ENCODE measurements around the gene FNBP1. TPM values are rescaled to one million over a fixed set of nuclear protein-coding genes. Genes with fewer than 3 reads are reported as not detected.

Gene FNBP1
- total RNA-seq, 2 experiments from 2014 or later = 126 to 128 TPM

GRCh38 chr9:129881547-129882324, 161.3 kb downstream of the FNBP1 start:
- no peak overlapping the region for H3K4me3 Mint-ChIP-seq
- peaks cover 5% of the 10 kb centered on the region for H3K36me3 Mint-ChIP-seq (ENCODE audit: low read depth)
- DNase-seq = no peak
- H3K27me3 Mint-ChIP-seq (ENCODE audit: low read depth) = no peaks in the 10 kb centered on the region
- CTCF ChIA-PET = no interaction called here
- no peaks in the 10 kb centered on the region for H3K9me3 Mint-ChIP-seq
- intact Hi-C loops (cut with micrococcal nuclease) = loop anchor here (10.0 kb wide), 1 partner anchor 463 kb away; no protein-coding TSS in a partner anchor
- peaks cover 15% of the 10 kb centered on the region for H3K4me1 Mint-ChIP-seq (ENCODE audit: low read depth)
- H3K27ac Mint-ChIP-seq = peak overlapping the region; percentile 18

DNA sequence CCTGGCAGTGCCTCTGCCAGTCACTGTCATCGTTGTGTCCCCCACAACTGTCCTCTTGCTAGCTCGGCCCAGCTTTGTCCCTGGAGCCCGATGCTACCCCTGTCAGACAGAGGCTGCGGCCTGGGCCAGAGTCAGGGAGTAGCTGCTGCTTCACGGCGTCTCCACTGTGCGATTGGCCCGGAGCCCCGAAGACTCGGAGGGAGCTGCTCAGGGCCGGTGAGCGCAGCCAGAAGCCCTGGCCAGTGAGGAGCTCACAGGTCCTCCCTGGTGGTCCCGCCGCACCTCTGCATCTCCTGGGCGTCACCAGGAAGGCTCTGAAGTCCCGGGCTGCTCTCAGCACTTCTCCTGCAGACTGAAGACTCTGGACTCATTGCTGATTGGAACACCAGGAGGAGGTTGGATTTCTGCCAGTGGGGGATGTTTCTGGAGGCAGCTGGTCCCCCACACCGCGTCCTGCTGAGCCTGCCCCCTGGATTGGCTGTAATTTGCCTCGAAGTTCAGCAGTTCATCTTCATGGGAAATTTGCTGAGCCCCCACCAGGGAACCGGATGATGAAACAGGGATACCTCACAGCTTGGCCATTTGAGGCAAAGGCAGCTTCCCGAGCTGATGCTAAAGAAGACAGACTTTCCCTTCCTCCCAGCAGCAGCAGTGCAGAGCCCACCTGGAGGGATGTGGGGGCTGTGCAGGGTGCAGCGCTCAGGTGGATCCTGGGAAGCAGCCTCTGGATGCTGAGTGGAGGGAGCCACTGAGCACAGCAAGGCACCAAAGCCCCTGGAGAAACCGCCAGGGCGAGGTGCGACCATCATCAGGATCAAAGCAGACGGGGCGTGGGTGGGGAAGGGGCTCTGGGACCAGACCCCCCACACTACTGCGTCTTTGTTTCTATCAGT, 162.1 kb downstream of the FNBP1 start:
- intact Hi-C loops (cut with micrococcal nuclease) = loop anchor here (10.0 kb wide), 1 partner anchor 464 kb away; no protein-coding TSS in a partner anchor
- Mint-ChIP-seq H3K4me3 (no peak overlapping the region), H3K27ac (no peak overlapping the region), H3K4me1 (ENCODE audit: low read depth) (peaks cover 10% of the 10 kb centered on the region), H3K9me3 (no peaks in the 10 kb centered on the region), H3K36me3 (ENCODE audit: low read depth) (peaks cover 5% of the 10 kb centered on the region), H3K27me3 (ENCODE audit: low read depth) (no peaks in the 10 kb centered on the region)
- CTCF ChIA-PET = no interaction called here
- DNase-seq = no peak

- no peaks in the 10 kb centered on the region for H3K9me3 Mint-ChIP-seq
- H3K4me3 Mint-ChIP-seq = no peak overlapping the region
- peaks cover 10% of the 10 kb centered on the region for H3K4me1 Mint-ChIP-seq (ENCODE audit: low read depth)
- H3K36me3 Mint-ChIP-seq (ENCODE audit: low read depth) = peaks cover 5% of the 10 kb centered on the region
- intact Hi-C loops (cut with micrococcal nuclease) = loop anchor here (10.0 kb wide), 1 partner anchor 465 kb away; no protein-coding TSS in a partner anchor
- CTCF ChIA-PET = no interaction called here
- peak overlapping the region; percentile 36 for H3K27ac Mint-ChIP-seq
- H3K27me3 Mint-ChIP-seq (ENCODE audit: low read depth) = no peaks in the 10 kb centered on the region
- DNase-seq = no peak
These were observed 162.9 kb downstream of the FNBP1 start for GRCh38 chr9:129879991-129880653.

DNA sequence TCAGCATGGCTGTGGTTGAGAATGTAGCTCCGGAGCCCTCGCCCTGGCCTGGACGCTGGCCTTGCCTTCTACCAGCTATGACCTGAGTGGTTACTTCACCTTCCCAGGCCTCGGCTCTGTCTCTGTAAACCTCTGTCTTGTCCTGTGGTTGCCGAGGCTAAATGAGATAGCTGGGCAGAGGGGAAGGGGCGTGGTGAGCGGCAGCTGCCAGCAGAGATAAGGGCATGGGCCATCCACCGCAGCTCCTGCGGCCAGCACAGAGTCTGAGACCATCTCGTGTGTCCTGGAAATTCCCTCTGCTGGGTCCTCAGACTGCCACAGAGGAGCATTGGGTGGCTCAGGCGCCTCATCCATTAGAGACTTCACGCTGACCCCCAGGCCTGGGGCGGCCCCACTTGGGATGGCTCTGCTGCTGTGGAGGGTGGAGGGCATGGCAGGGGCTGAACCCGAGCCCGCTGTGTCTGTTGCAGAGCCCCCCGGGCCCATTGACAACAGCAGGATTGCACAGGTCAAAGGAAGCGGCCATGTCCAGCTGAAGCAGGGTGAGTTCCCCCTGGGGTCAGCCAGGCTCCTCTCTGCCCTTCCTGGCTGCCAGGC, 163.8 kb downstream of the FNBP1 start:
- no peak overlapping the region for H3K4me3 Mint-ChIP-seq
- peaks cover 8% of the 10 kb centered on the region for H3K36me3 Mint-ChIP-seq (ENCODE audit: low read depth)
- CTCF ChIA-PET = interaction anchor here (1.5 kb wide), 1 partner anchor 228 kb away, joined by 3 read pairs; no protein-coding TSS in a partner anchor
- no peaks in the 10 kb centered on the region for H3K9me3 Mint-ChIP-seq
- no peak overlapping the region for H3K27ac Mint-ChIP-seq
- no peaks in the 10 kb centered on the region for H3K27me3 Mint-ChIP-seq (ENCODE audit: low read depth)
- peaks cover 9% of the 10 kb centered on the region for H3K4me1 Mint-ChIP-seq (ENCODE audit: low read depth)
- intact Hi-C loops (cut with micrococcal nuclease) = no loop called here
- no peak for DNase-seq

DNA sequence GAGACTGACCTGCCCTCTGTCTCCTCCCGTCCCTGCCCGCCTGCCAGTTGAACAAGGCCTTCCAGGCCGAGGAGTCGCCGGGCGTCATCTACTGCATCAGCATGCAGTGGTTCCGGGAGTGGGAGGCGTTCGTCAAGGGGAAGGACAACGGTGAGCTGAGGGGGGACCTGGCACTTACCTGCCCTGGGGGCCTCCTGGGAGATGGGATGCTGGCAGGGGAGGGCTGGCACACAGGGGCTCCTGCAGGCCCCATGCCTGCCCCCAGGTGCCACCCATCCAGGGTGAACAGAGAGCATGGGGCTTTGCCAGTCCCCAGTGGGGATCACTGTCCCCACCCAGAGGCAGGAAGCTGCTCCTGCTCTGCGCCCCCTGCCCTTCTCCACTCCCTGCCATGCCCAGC, 164.7 kb downstream of the FNBP1 start:
- H3K4me1 Mint-ChIP-seq (ENCODE audit: low read depth) = peaks cover 3% of the 10 kb centered on the region
- CTCF ChIA-PET = interaction anchor here (1.5 kb wide), 1 partner anchor 229 kb away, joined by 3 read pairs; no protein-coding TSS in a partner anchor
- peaks cover 15% of the 10 kb centered on the region for H3K36me3 Mint-ChIP-seq (ENCODE audit: low read depth)
- H3K9me3 Mint-ChIP-seq = no peaks in the 10 kb centered on the region
- no peaks in the 10 kb centered on the region for H3K27me3 Mint-ChIP-seq (ENCODE audit: low read depth)
- intact Hi-C loops (cut with micrococcal nuclease) = no loop called here
- H3K4me3 Mint-ChIP-seq = no peak overlapping the region
- DNase-seq = no peak
- H3K27ac Mint-ChIP-seq = peak overlapping the region; percentile 50

DNA sequence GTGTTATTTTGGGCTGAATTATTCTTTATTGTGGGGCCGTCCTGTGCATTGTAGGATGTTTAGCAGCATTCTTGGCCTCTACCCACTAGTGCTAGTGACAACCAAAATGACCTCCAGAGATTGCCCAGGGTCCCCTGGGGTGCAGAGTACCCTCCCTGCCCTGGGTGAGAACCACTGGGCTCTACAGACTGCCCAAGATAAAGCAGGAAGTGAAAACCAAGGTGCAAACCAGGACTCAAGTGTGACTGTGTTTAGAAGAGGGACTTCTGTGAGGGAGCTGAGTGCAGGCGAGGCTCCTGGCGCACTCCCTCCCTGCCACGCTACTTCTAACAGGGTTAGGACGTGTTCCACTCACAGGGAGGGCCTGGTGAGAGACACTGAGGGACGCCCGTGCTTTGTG, 166.2 kb downstream of the FNBP1 start:
- Mint-ChIP-seq H3K4me1 (ENCODE audit: low read depth) (peaks cover 8% of the 10 kb centered on the region), H3K4me3 (no peak overlapping the region), H3K36me3 (ENCODE audit: low read depth) (peaks cover 20% of the 10 kb centered on the region), H3K27me3 (ENCODE audit: low read depth) (no peaks in the 10 kb centered on the region), H3K27ac (no peak overlapping the region), H3K9me3 (no peaks in the 10 kb centered on the region)
- intact Hi-C loops (cut with micrococcal nuclease) = no loop called here
- CTCF ChIA-PET = no interaction called here
- DNase-seq = no peak

GRCh38 chr9:129875687-129876395, 167.1 kb downstream of the FNBP1 start:
- peaks cover 13% of the 10 kb centered on the region for H3K4me1 Mint-ChIP-seq (ENCODE audit: low read depth)
- H3K4me3 Mint-ChIP-seq = no peak overlapping the region
- H3K9me3 Mint-ChIP-seq = no peaks in the 10 kb centered on the region
- CTCF ChIA-PET = no interaction called here
- H3K36me3 Mint-ChIP-seq (ENCODE audit: low read depth) = peaks cover 20% of the 10 kb centered on the region
- DNase-seq = no peak
- no peak overlapping the region for H3K27ac Mint-ChIP-seq
- H3K27me3 Mint-ChIP-seq (ENCODE audit: low read depth) = no peaks in the 10 kb centered on the region
- intact Hi-C loops (cut with micrococcal nuclease) = no loop called here

DNA sequence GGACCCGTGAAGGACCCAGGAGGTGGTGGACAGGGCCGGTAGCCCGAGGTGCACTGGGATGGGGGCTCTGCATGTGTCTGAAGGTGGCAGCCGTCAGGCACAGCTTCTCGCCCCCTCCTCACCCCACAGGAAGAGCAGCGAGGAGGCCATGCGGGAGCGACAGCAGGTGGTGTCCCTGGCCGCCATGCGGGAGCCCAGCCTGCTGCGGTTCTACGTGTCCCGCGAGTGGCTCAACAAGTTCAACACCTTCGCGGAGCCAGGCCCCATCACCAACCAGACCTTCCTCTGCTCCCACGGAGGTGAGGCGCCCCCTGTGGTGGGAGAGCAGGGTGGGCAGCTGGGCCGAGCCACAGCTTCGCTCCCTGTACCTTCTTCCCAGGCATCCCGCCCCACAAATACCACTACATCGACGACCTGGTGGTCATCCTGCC, 167.8 kb downstream of the FNBP1 start:
- no peaks in the 10 kb centered on the region for H3K27me3 Mint-ChIP-seq (ENCODE audit: low read depth)
- peaks cover 17% of the 10 kb centered on the region for H3K36me3 Mint-ChIP-seq (ENCODE audit: low read depth)
- H3K27ac Mint-ChIP-seq = no peak overlapping the region
- no peak for DNase-seq
- no peak overlapping the region for H3K4me3 Mint-ChIP-seq
- H3K9me3 Mint-ChIP-seq = no peaks in the 10 kb centered on the region
- intact Hi-C loops (cut with micrococcal nuclease) = no loop called here
- peaks cover 19% of the 10 kb centered on the region for H3K4me1 Mint-ChIP-seq (ENCODE audit: low read depth)
- CTCF ChIA-PET = no interaction called here

DNA sequence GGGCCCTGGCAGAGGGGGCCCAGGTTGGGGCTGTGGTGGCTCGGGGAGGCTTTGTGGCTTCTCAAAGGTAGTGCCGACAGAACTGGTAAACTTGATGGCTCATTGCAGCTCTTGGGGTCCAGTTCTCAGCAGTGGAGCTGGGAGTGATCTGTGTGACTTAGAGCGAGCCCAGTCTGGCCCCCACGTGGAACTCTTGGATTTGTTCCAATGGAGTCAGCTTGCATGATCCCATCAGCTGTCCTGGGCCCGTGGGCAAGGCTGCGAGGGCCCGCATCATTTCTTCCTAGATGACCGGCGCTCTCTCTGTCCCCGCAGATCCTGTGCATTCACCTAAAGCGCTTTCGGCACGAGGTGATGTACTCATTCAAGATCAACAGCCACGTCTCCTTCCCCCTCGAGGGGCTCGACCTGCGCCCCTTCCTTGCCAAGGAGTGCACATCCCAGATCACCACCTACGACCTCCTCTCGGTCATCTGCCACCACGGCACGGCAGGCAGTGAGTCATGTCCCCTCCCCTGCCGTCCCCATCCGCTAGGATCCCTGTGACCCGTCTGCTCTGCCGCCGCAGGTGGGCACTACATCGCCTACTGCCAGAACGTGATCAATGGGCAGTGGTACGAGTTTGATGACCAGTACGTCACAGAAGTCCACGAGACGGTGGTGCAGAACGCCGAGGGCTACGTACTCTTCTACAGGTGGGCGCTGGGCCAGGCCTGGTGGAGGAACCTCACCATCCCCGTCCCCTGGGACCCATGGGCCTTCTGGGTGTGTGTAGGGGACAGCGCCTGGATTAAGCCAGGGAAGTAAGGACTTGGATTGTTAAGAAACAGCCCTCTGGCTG, 168.5 kb downstream of the FNBP1 start:
- H3K27me3 Mint-ChIP-seq (ENCODE audit: low read depth) = no peaks in the 10 kb centered on the region
- intact Hi-C loops (cut with micrococcal nuclease) = no loop called here
- no peak for DNase-seq
- H3K4me3 Mint-ChIP-seq = no peak overlapping the region
- CTCF ChIA-PET = no interaction called here
- no peaks in the 10 kb centered on the region for H3K9me3 Mint-ChIP-seq
- peaks cover 15% of the 10 kb centered on the region for H3K36me3 Mint-ChIP-seq (ENCODE audit: low read depth)
- H3K4me1 Mint-ChIP-seq (ENCODE audit: low read depth) = peaks cover 25% of the 10 kb centered on the region
- peak overlapping the region; percentile 50 for H3K27ac Mint-ChIP-seq

GRCh38 chr9:129873563-129874190, 169.3 kb downstream of the FNBP1 start:
- H3K4me1 Mint-ChIP-seq (ENCODE audit: low read depth) = peaks cover 32% of the 10 kb centered on the region
- no peak overlapping the region for H3K4me3 Mint-ChIP-seq
- CTCF ChIA-PET = no interaction called here
- no peak for DNase-seq
- H3K9me3 Mint-ChIP-seq = no peaks in the 10 kb centered on the region
- H3K36me3 Mint-ChIP-seq (ENCODE audit: low read depth) = peaks cover 18% of the 10 kb centered on the region
- peak overlapping the region; percentile 60 for H3K27ac Mint-ChIP-seq
- no peaks in the 10 kb centered on the region for H3K27me3 Mint-ChIP-seq (ENCODE audit: low read depth)
- intact Hi-C loops (cut with micrococcal nuclease) = no loop called here

Data from activated naive CD4-positive, alpha-beta T cell treated with anti-CD3 and anti-CD28 coated beads for 36 hours (primary cell).